ENCODE results near the gene ZYG11A.
"Not testable (repeated sequence)": the region's sequence is repeated elsewhere in the genome, so short reads cannot be mapped to it uniquely, and the experiment has no call there.

Gene ZYG11A

DNA sequence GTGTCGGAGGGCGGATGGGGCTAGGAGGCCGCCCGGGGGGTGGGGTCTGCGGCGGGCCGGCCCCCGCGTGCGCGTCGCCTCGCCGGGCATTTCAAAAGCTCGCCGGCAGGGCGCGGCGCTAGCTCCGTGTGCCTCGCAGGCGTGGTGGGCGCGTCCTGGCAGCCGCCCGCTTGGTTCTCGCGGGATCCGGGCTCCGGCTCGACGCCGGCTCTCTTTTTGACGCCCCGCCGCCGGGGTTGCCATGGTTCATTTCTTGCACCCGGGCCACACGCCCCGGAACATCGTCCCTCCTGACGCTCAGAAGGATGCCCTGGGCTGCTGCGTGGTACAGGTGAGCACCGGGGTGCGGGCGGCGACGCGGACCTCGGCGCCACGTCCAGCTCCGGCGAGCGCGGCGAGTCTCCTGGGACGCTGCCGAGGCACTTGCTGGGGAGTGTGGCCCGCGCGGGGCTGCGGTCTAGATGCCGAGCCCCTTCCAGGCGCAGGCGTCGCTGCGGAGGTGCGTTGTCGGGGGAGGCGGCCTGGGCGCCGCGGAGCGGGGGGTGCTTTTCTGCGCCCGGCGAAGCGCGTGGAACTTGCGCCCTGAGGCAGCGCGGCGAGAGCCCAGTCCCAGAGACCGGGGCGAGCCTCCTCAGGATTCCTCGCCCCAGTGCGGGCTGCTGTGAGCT, at the start of gene ZYG11A:
Gene ZYG11A (plus strand): TSS at position 118 of the 668 bp plus-strand sequence. CDS start 124 bp downstream, at position 242.
- peak in 1 of 2 donors; percentile 28 for DNase-seq (ENCODE audit: low read depth in 2 of 2, low spot score in 1 of 2)

GRCh38 chr1:52793717-52794116, 48.8 kb upstream of the ZYG11A start:
- not testable (repeated sequence) for DNase-seq (ENCODE audit: low read depth in 2 of 2, low spot score in 1 of 2)

- no peak for DNase-seq (ENCODE audit: low read depth in 2 of 2, low spot score in 1 of 2)
Observed at GRCh38 chr1:52795464-52795863, 47.1 kb upstream of the ZYG11A start.

DNA sequence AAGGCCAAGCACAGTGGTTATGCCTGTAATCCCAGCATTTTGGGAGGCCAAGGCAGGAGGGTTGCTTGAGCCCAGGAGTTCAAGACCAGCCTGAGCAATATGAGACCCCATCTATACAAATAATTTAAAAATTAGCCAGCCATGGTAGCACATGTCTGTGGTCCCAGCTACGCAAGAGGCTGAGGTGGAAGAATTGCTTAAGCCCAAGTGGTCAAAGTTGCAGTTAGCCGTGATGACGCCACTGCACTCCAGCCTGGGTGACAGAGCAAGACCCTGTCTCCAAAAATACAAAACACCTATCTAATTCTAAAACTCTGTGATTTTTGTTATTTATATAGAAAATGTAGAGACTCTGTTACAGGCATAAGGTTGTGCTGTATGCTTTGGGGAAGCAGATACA, 44.2 kb upstream of the ZYG11A start:
- no peak for DNase-seq (ENCODE audit: low read depth in 2 of 2, low spot score in 1 of 2)

DNA sequence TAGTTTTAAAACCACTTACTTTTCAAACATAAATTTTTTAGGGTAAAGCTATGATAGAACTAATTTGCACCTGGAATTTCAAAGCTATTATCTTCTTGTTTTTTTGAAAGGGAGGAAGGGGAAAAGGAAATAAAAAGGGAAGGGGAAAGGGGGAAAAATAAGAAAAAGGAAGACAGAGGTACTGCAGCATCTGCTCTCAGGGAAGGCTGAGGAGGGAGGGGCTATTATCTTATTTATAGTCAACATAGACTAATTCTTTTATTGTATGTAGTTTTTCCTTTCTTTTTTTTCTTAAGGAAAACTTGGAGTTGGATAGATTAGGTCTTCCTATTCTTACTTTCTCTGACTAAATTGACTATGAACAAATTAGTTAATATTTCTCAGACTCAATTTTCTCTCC, 41.5 kb upstream of the ZYG11A start:
- no peak for DNase-seq (ENCODE audit: low read depth in 2 of 2, low spot score in 1 of 2)

- not testable (repeated sequence) for DNase-seq (ENCODE audit: low read depth in 2 of 2, low spot score in 1 of 2)
Observed at GRCh38 chr1:52804083-52804482, 38.5 kb upstream of the ZYG11A start.

- DNase-seq (ENCODE audit: low read depth in 2 of 2, low spot score in 1 of 2) = no peak
Observed at GRCh38 chr1:52814465-52814864, 28.1 kb upstream of the ZYG11A start.

DNA sequence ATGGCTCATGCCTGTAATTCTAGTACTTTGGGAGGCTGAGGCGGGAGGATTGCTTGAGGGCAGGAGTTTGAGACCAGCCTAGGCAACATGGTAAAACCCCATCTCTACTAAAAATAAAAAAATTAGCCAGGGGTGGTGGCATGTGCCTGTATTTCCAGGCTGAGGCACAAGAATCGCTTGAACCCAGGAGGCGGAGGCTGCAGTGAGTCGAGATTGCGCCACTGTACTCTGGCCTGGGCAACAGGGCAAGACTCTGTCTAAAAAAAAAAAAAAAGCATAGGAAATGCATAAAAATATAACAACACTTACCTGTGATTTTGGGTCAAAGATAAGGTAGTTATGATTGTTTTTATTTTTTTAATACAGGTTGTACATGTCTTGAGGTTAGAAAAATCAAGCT, 21.7 kb upstream of the ZYG11A start:
- DNase-seq (ENCODE audit: low read depth in 2 of 2, low spot score in 1 of 2) = not testable (repeated sequence)

- DNase-seq (ENCODE audit: low read depth in 2 of 2, low spot score in 1 of 2) = no peak
Observed at GRCh38 chr1:52825868-52826267, 16.7 kb upstream of the ZYG11A start.

DNA sequence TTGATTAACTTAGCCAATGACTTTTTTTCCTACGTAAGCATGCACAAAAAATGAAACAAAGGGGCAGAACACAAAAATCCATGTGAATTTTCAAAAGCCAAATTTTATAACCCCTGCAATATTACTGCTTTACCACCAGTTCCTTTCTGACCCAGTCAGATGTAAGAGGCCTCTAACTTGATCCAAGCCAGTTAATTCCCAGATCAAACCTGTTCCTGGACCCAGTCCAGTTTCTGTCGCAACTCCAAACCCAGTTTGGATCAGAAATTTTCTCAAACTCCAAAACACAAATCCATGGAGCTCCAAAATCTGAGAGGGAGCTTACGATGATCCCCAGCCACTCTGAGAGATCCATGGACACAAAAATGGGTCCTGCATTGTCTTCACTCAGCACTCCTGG, 7.8 kb upstream of the ZYG11A start:
- no peak for DNase-seq (ENCODE audit: low read depth in 2 of 2, low spot score in 1 of 2)

- DNase-seq (ENCODE audit: low read depth in 2 of 2, low spot score in 1 of 2) = no peak
Observed at GRCh38 chr1:52836035-52836434, 6.5 kb upstream of the ZYG11A start.

GRCh38 chr1:52839175-52839574, 3.4 kb upstream of the ZYG11A start:
- not testable (repeated sequence) for DNase-seq (ENCODE audit: low read depth in 2 of 2, low spot score in 1 of 2)

GRCh38 chr1:52845119-52845518, 2.6 kb downstream of the ZYG11A start:
- DNase-seq (ENCODE audit: low read depth in 2 of 2, low spot score in 1 of 2) = not testable (repeated sequence)

DNA sequence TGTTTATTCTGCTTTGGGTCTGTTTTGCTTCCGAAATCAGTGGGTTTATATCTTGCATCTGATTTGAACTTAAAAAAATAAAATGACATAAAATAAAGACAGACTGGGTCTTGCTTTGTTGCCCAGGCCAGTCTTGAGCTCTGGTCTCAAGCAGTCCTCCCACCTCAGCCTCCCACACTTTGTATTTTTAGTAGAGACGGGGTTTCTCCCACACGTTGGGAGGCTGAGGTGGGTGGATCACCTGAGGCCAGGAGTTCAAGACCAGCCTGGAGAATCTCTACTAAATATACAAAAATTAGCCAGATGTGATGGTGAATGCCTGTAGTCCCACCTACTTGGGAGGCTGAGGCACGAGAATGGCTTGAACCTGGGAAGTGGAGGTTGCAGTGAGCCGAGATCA, 5.9 kb downstream of the ZYG11A start:
- no peak for DNase-seq (ENCODE audit: low read depth in 2 of 2, low spot score in 1 of 2)

GRCh38 chr1:52850951-52851350, 8.4 kb downstream of the ZYG11A start:
- DNase-seq (ENCODE audit: low read depth in 2 of 2, low spot score in 1 of 2) = no peak

DNA sequence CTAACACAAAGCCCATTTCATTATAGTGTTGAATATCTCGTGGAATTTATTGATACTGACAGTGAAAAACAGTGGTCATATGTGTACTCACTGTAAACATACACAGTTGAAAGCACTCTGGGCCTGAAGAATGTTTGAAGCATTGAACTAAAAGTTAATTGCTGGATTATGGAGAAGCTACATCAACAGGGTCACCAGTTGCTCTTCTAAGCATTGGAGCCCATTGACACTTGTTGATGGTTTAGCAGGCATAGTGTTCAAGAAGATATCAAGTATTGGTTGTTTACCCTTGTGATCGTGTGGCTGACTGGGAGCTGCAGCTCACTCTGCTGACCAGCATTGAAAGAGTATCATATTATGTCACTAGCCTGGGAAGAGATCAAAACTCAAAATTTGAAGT, 10.3 kb downstream of the ZYG11A start:
- DNase-seq (ENCODE audit: low read depth in 2 of 2, low spot score in 1 of 2) = no peak

GRCh38 chr1:52855584-52855983, 13.0 kb downstream of the ZYG11A start:
- no peak for DNase-seq (ENCODE audit: low read depth in 2 of 2, low spot score in 1 of 2)

- DNase-seq (ENCODE audit: low read depth in 2 of 2, low spot score in 1 of 2) = no peak
Observed at GRCh38 chr1:52856026-52856425, 13.5 kb downstream of the ZYG11A start.

- DNase-seq (ENCODE audit: low read depth in 2 of 2, low spot score in 1 of 2) = no peak
Observed at GRCh38 chr1:52857443-52857842, 14.9 kb downstream of the ZYG11A start.

DNA sequence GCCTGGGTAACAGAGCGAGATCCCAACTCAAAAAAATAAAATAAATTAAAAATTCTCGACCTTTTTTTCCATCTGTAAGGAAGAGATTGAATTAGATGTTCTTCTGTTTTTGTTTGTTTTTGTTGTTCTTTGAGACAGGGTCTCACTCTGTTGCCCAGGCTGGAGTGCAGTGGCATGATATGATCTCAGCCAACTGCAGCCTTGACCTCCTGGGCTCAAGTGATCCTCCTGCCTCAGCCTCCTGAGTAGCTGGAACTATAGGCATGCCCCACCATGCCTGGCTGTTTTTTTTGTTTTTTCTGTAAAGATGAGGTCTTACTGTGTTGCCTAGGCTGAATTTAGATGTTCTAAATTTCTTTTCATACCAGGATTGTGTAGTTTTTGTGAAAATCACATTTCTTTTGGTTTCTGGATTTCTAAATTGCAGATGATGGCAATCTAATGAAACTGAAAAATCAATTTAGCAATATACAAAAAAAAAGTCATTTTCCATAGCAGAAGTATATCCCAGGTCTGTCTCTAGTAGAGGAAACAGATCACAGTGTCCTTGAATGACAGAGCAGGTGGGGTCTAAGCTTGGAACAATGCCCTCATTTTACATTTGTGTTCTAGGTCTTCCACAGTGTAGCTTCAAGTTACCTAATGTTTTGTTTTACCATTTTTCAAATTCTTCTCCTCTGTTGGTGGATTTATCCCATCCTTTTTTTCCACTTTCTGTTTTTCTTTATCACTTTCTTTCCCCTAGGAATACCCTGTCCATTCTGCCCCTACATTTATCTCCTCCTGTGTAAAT, 20.3 kb downstream of the ZYG11A start:
- DNase-seq (ENCODE audit: low read depth in 2 of 2, low spot score in 1 of 2) = no peak

DNA sequence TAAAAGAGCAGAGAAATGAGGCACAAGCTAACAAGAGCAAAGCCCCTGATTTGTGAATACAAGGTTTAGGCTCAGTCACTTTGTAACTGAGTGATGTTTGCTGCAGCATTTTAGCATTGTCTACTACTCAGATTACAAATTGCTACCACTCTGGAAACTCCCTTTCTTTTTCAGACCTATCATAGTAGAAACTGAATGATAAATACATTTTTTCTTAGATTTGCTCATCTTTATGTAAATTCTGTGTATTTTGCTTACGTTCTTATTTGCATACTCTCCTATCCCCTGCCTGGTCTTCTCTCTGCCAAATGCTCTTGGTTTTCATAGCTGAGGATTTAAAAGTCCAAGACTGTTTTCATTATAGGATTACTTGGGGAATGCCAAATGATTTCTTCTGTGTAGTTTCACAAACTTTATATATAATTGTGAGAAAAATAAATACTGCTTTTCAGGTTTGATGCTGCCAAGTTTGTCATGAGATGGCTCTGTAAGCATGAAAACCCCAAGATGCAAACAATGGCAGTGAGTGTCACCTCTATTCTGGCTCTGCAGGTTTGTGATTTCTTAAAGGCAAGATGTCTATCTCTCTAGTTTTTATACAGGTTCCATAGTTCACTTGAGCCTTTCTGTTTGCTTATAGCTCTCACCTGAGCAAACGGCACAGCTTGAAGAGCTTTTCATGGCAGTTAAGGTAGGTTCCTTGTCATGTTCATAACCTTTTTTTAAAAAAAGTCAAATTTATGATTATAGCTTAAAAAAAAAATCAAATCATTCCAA, 24.7 kb downstream of the ZYG11A start:
- no peak for DNase-seq (ENCODE audit: low read depth in 2 of 2, low spot score in 1 of 2)

- DNase-seq (ENCODE audit: low read depth in 2 of 2, low spot score in 1 of 2) = not testable (repeated sequence)
Observed at GRCh38 chr1:52869727-52870126, 27.2 kb downstream of the ZYG11A start.
